Uterus (tissue), 4 donors: ENCODE data around the gene KLK7. TPM values are rescaled to one million over a fixed set of nuclear protein-coding genes. Genes with fewer than 3 reads are reported as not detected.

Source experiments
- DNase-seq, 2 donors: peaks; one replicate each; pipeline ENCODE4 v3.0.0-alpha.2; 2019 to 2020
- H3K27ac ChIP-seq, 2 donors: fragments of 200-600 bp; sonication (generic); 1 replicate in 1 of 2; 2 replicates in 1 of 2; pipeline ENCODE4 v1.5.1; 2016 to 2018
- H3K27me3 ChIP-seq, 2 donors: fragments of 200-600 bp; sonication (generic); one replicate each; pipeline ENCODE4 v1.5.1; 2018 to 2019; ENCODE audit warnings: control low read depth in 1 of 2
- H3K36me3 ChIP-seq, 2 donors: fragments of 200-600 bp; sonication (generic); one replicate each; pipeline ENCODE4 v1.5.1; 2019; ENCODE audit warnings: control low read depth in 1 of 2
- H3K4me1 ChIP-seq, 2 donors: fragments of 200-600 bp; sonication (generic); one replicate each; pipeline ENCODE4 v1.5.1; 2018 to 2019; ENCODE audit warnings: control low read depth in 1 of 2
- H3K4me3 ChIP-seq, 2 donors: fragments of 200-600 bp; sonication (generic); 1 replicate in 1 of 2; 2 replicates in 1 of 2; pipeline ENCODE4 v1.5.1; 2018 to 2019; ENCODE audit warnings: mild to moderate bottlenecking in 1 of 2
- H3K9me3 ChIP-seq, 2 donors: fragments of 200-600 bp; sonication (generic); one replicate each; pipeline ENCODE4 v1.5.1; 2019; ENCODE audit warnings: control low read depth in 1 of 2
- CTCF ChIP-seq, 4 experiments: fragments of 200-600 bp in 2 of 4; fragments of 450-650 bp in 2 of 4; sonication (generic) in 2 of 4; IDR thresholded peaks; one replicate each; pipeline ENCODE4 v1.5.1; 2016 to 2019; ENCODE audit warnings: antibody characterized with exemption in 4 of 4, mild to moderate bottlenecking in 2 of 4, moderate library complexity in 1 of 4
- POLR2A ChIP-seq, 2 donors: fragments of 450-650 bp; IDR thresholded peaks; one replicate each; pipeline ENCODE4 v1.6.1; 2016; ENCODE audit warnings: antibody characterized with exemption in 2 of 2, mild to moderate bottlenecking in 1 of 2, moderate library complexity in 1 of 2
- intact Hi-C: fragments of 100-400 bp; cut with DNase I; formaldehyde crosslinking; loops from one replicate; pipeline ENCODE4 v1.15.1; 2023; ENCODE audit warnings: low total_unique reads
- total RNA-seq, 4 donors: library from RNA; depleted of rRNA in 3 of 4; stranded (reverse); fragments of >200 nt in 3 of 4; gene quantifications; one replicate each; pipeline versions ENCODE4 v1.1.0 to v1.2.4, GENCODE V29; 2014 to 2023
- donor health status: DM: yes; HTN: yes; CAD: no.

Gene KLK7
- total RNA-seq, 4 donors from 2014 or later: 0.14 to 1.1 TPM; not detected in 2

GRCh38 chr19:50931023-50931422 is 52.7 kb downstream of the KLK7 start:
- Histone ChIP-seq H3K9me3 (no peaks in the 10 kb centered on the region), H3K27me3 (no peaks in the 10 kb centered on the region), H3K4me3 (no peak overlapping the region), H3K4me1 (no peaks in the 10 kb centered on the region), H3K27ac (no peak overlapping the region), H3K36me3 (no peaks in the 10 kb centered on the region)
- intact Hi-C loops: no loop called here
- TF ChIP-seq CTCF (IDR thresholded peaks at IDR 0.05) (no peak), POLR2A (IDR thresholded peaks at IDR 0.05) (no peak)
- DNase-seq: no peak

- Histone ChIP-seq H3K9me3 (no peaks in the 10 kb centered on the region), H3K27ac (no peak overlapping the region), H3K4me1 (no peaks in the 10 kb centered on the region), H3K4me3 (no peak overlapping the region), H3K36me3 (no peaks in the 10 kb centered on the region), H3K27me3 (no peaks in the 10 kb centered on the region)
- TF ChIP-seq CTCF (IDR thresholded peaks at IDR 0.05): no peak
- TF ChIP-seq POLR2A (IDR thresholded peaks at IDR 0.05): no peak
- DNase-seq: no peak
- intact Hi-C loops: no loop called here
Measured at GRCh38 chr19:50928831-50929230, 54.9 kb downstream of the KLK7 start.

Other genes starting within 250 kb of the KLK7 start
- gene GPR32, start 213.5 kb downstream of the KLK7 start, total RNA-seq: not detected
- gene ACP4, start 193.5 kb downstream of the KLK7 start, total RNA-seq: not detected
- gene KLK1, start 160.1 kb downstream of the KLK7 start, total RNA-seq: under 1 TPM in 1 of 4 donors, not detected in 3; 0.82 TPM
- not detected for gene KLK15, start 150.3 kb downstream of the KLK7 start, total RNA-seq
- 1 to 10 TPM in 1 of 4 donors, not detected in 3; 1.4 TPM for gene KLK3, start 129.0 kb downstream of the KLK7 start, total RNA-seq
- under 1 TPM in 1 of 4 donors, not detected in 3; 0.41 TPM for gene KLK2, start 110.5 kb downstream of the KLK7 start, total RNA-seq
- gene KLK4, start 72.5 kb downstream of the KLK7 start, total RNA-seq: 1 to 10 TPM in 1 of 4 donors, not detected in 3; 3.4 TPM
- gene KLK5, start 30.9 kb downstream of the KLK7 start, total RNA-seq: 1 to 10 TPM in 1 of 4 donors, under 1 TPM in 1, not detected in 2; 0.69 to 1.0 TPM
- 1 to 10 TPM in 1 of 4 donors, under 1 TPM in 1, not detected in 2; 0.46 to 1.0 TPM for gene KLK6, start 14.3 kb downstream of the KLK7 start, total RNA-seq
- gene KLK8, start 17.7 kb upstream of the KLK7 start, total RNA-seq: 1 to 10 TPM in 1 of 4 donors, not detected in 3; 4.8 TPM
- 1 to 10 TPM in 2 of 4 donors, not detected in 2; 3.8 to 4.1 TPM for gene KLK10, start 35.8 kb upstream of the KLK7 start, total RNA-seq
- 1 to 10 TPM in 2 of 4 donors, not detected in 2; 1.3 to 2.0 TPM for gene KLK11, start 42.7 kb upstream of the KLK7 start, total RNA-seq
- not detected for gene KLK12, start 51.1 kb upstream of the KLK7 start, total RNA-seq
- not detected for gene KLK13, start 81.2 kb upstream of the KLK7 start, total RNA-seq
- gene KLK14, start 99.0 kb upstream of the KLK7 start, total RNA-seq: under 1 TPM in 1 of 4 donors, not detected in 3; 0.76 TPM
- gene CTU1, start 124.5 kb upstream of the KLK7 start, total RNA-seq: 10 to 100 TPM in 1 of 4 donors, 1 to 10 TPM in 2, not detected in 1; 7.8 to 27.7 (median 8.4) TPM
- gene SIGLEC9, start 141.0 kb upstream of the KLK7 start, total RNA-seq: 1 to 10 TPM in 3 of 4 donors, under 1 TPM in 1; 0.51 to 2.6 (median 1.7) TPM
- under 1 TPM in 2 of 4 donors, not detected in 2; 0.14 to 0.59 TPM for gene SIGLEC7, start 158.4 kb upstream of the KLK7 start, total RNA-seq
- 1 to 10 TPM in 2 of 4 donors, under 1 TPM in 1, not detected in 1; 0.26 to 3.3 (median 3.0) TPM for gene CD33, start 241.2 kb upstream of the KLK7 start, total RNA-seq